ENCODE data around the gene ACTRT2. TPM values are rescaled to one million over a fixed set of nuclear protein-coding genes. Genes with fewer than 3 reads are reported as not detected.

Gene ACTRT2
- total RNA-seq, 1 donor from 2014 or later, result not detected

- Mint-ChIP-seq H3K27ac (ENCODE audit: unreplicated experiment) (no peak overlapping the region), H3K4me1 (ENCODE audit: unreplicated experiment) (no peaks in the 10 kb centered on the region), H3K36me3 (ENCODE audit: low read depth, unreplicated experiment) (no peaks in the 10 kb centered on the region), H3K27me3 (ENCODE audit: unreplicated experiment) (no peaks in the 10 kb centered on the region), H3K9me3 (ENCODE audit: unreplicated experiment) (no peaks in the 10 kb centered on the region), H3K4me3 (ENCODE audit: unreplicated experiment) (no peak overlapping the region)
- TF ChIP-seq CTCF (IDR thresholded peaks at IDR 0.05; ENCODE audit: unreplicated experiment), result no peak
- no peak for DNase-seq (ENCODE audit: low spot score)
Observed at GRCh38 chr1:3028531-3029282, 7.4 kb downstream of the ACTRT2 start.

- no peak for DNase-seq (ENCODE audit: low spot score)
- H3K4me1 Mint-ChIP-seq (ENCODE audit: unreplicated experiment), result peaks cover 4% of the 10 kb centered on the region
- no peak for TF ChIP-seq CTCF (IDR thresholded peaks at IDR 0.05; ENCODE audit: unreplicated experiment)
- no peaks in the 10 kb centered on the region for H3K36me3 Mint-ChIP-seq (ENCODE audit: low read depth, unreplicated experiment)
- H3K27me3 Mint-ChIP-seq (ENCODE audit: unreplicated experiment), result no peaks in the 10 kb centered on the region
- H3K27ac Mint-ChIP-seq (ENCODE audit: unreplicated experiment), result no peak overlapping the region
- no peaks in the 10 kb centered on the region for H3K9me3 Mint-ChIP-seq (ENCODE audit: unreplicated experiment)
- no peak overlapping the region for H3K4me3 Mint-ChIP-seq (ENCODE audit: unreplicated experiment)
Observed at GRCh38 chr1:3029481-3029961, 8.3 kb downstream of the ACTRT2 start.

DNA sequence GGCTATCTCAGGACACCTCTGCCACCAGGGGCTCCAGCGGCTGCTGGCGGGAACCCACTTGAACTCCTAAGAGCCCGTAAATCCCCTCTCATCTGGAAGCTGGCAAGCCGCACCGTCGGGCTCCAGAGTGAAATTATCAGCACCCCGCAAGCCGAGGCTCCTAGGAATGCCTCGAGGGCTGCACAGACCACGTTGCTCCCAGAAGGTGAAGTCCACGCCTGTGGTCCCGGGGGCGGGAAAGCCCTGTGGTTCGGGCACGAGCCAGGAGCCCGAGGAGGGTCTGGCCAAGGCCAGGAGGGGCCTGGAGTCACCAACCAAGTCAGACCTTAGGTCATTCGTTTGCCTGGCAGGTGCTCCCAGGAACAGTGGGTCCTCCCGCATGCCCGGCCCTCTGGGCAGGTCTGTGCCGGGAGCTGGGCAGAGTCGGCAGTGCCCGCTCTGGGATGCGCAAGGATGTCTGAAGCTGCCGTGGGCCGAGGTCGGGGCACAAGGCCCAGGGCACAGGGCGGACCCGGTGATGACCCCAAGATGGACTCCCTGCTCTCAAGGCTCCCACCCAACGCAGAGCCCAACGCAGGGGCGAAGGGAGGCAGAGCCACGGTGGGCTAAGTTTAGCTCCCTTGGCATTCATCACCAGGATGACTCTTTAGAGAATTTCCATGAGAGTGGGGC lies 8.9 kb downstream of the ACTRT2 start:
- H3K9me3 Mint-ChIP-seq (ENCODE audit: unreplicated experiment), result no peaks in the 10 kb centered on the region

DNA sequence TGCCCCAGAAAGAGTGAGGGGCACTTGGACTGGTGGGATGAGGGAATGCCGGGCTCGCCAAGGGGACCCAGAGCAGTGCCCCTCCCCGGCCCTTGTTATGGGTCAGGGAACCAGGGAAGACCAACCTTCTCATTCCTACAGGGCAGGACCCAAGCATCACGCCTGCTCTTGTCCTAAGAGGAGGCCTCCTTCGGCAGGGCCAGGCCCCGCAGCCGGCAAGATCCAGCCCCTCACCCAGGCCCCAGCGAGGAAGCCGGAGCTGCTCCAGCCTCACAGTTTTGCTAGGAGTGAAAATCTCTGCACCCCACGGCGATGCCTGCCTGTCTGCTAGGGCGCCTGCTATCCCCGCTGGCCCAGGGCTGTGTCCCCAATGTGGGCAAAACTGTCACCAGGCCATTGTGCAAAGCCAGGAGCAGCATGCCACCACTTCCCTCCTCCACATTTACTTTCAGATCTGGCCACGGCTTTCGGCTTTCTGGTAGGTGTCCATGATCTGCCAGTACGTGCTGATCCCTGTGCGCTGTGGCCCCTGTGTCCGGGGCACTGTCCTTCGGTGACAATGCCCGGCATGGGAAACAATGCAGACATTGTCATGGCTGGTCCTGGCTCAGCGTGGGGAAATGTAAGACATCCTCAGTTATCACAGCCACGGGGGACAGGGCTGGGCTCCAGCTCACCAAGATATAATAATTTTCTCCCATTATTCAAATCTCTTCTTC lies 9.6 kb downstream of the ACTRT2 start:
- no peak for TF ChIP-seq CTCF (IDR thresholded peaks at IDR 0.05; ENCODE audit: unreplicated experiment)
- Mint-ChIP-seq H3K27ac (ENCODE audit: unreplicated experiment) (no peak overlapping the region), H3K4me3 (ENCODE audit: unreplicated experiment) (no peak overlapping the region), H3K9me3 (ENCODE audit: unreplicated experiment) (no peaks in the 10 kb centered on the region), H3K27me3 (ENCODE audit: unreplicated experiment) (no peaks in the 10 kb centered on the region), H3K4me1 (ENCODE audit: unreplicated experiment) (peaks cover 5% of the 10 kb centered on the region), H3K36me3 (ENCODE audit: low read depth, unreplicated experiment) (no peaks in the 10 kb centered on the region)
- DNase-seq (ENCODE audit: low spot score), result no peak

More for the DNA sequence above, 8.9 kb downstream of the ACTRT2 start:
- H3K27me3 Mint-ChIP-seq (ENCODE audit: unreplicated experiment), result no peaks in the 10 kb centered on the region
- H3K27ac Mint-ChIP-seq (ENCODE audit: unreplicated experiment), result no peak overlapping the region
- H3K36me3 Mint-ChIP-seq (ENCODE audit: low read depth, unreplicated experiment), result no peaks in the 10 kb centered on the region
- DNase-seq (ENCODE audit: low spot score), result no peak
- TF ChIP-seq CTCF (IDR thresholded peaks at IDR 0.05; ENCODE audit: unreplicated experiment), result no peak
- H3K4me1 Mint-ChIP-seq (ENCODE audit: unreplicated experiment), result peaks cover 5% of the 10 kb centered on the region
- no peak overlapping the region for H3K4me3 Mint-ChIP-seq (ENCODE audit: unreplicated experiment)

Data from endothelial cell (in vitro differentiated cells).